Chondrocyte (in vitro differentiated cells): ENCODE measurements around the gene TUBA4A. TPM values are rescaled to one million over a fixed set of nuclear protein-coding genes. Genes with fewer than 3 reads are reported as not detected.

Experiments
- DNase-seq: peaks from one replicate; pipeline ENCODE4 v3.0.0; 2021; ENCODE audit warnings: mixed read lengths, low spot score
- H3K27ac Mint-ChIP-seq: one replicate; pipeline ENCODE4 v1.8.0; 2021; ENCODE audit warnings: mild to moderate bottlenecking, moderate library complexity, mixed read lengths; ENCODE audit not compliant: unreplicated experiment
- H3K27me3 Mint-ChIP-seq: 2 replicates; pipeline ENCODE4 v1.8.0; 2021; ENCODE audit warnings: low read depth, mixed read lengths
- H3K36me3 Mint-ChIP-seq: 2 replicates; pipeline ENCODE4 v1.8.0; 2021; ENCODE audit warnings: low read depth, mixed read lengths
- H3K4me1 Mint-ChIP-seq: 2 replicates; pipeline ENCODE4 v1.8.0; 2021; ENCODE audit warnings: low read depth, mild to moderate bottlenecking, mixed read lengths
- H3K4me3 Mint-ChIP-seq: one replicate; pipeline ENCODE4 v1.8.0; 2021; ENCODE audit warnings: mild to moderate bottlenecking, moderate library complexity, mixed read lengths; ENCODE audit not compliant: unreplicated experiment
- H3K9me3 Mint-ChIP-seq: 2 replicates; pipeline ENCODE4 v1.8.0; 2021; ENCODE audit warnings: low read depth, mixed read lengths
- CTCF ChIP-seq: fragments of 200-600 bp; sonication (generic); IDR thresholded peaks from 2 replicates; pipeline ENCODE4 v1.5.0; 2021; ENCODE audit warnings: antibody characterized with exemption, mild to moderate bottlenecking, moderate library complexity
- total RNA-seq: library from RNA; stranded (reverse); gene quantifications from 3 replicates; pipeline ENCODE4 v1.2.1, GENCODE V29; 2021

Gene TUBA4A
- total RNA-seq, 1 donor from 2014 or later = 9.4 TPM

GRCh38 chr2:219244789-219245147 is 8.9 kb downstream of the TUBA4A start:
- Mint-ChIP-seq H3K4me1 (peaks cover 38% of the 10 kb centered on the region), H3K36me3 (no peaks in the 10 kb centered on the region), H3K27me3 (no peaks in the 10 kb centered on the region), H3K4me3 (peak overlapping the region; percentile 90), H3K27ac (peak overlapping the region; percentile 95), H3K9me3 (no peaks in the 10 kb centered on the region)
- no peak for TF ChIP-seq CTCF
- DNase-seq = no peak

- Mint-ChIP-seq H3K9me3 (no peaks in the 10 kb centered on the region), H3K36me3 (no peaks in the 10 kb centered on the region), H3K27me3 (no peaks in the 10 kb centered on the region), H3K4me1 (peaks cover 24% of the 10 kb centered on the region), H3K4me3 (no peak overlapping the region), H3K27ac (no peak overlapping the region)
- no peak for TF ChIP-seq CTCF
- no peak for DNase-seq
Measured at GRCh38 chr2:219243291-219243761, 10.4 kb downstream of the TUBA4A start.

GRCh38 chr2:219234331-219234730 is 19.4 kb downstream of the TUBA4A start:
- Mint-ChIP-seq H3K27ac (no peak overlapping the region), H3K4me3 (no peak overlapping the region), H3K9me3 (no peaks in the 10 kb centered on the region), H3K36me3 (peaks cover 30% of the 10 kb centered on the region), H3K4me1 (peaks cover 13% of the 10 kb centered on the region), H3K27me3 (no peaks in the 10 kb centered on the region)
- no peak for DNase-seq
- TF ChIP-seq CTCF = no peak

GRCh38 chr2:219230059-219230540 is 23.6 kb downstream of the TUBA4A start:
- Mint-ChIP-seq H3K27ac (peak overlapping the region; percentile 97), H3K4me1 (peaks cover 35% of the 10 kb centered on the region), H3K9me3 (no peaks in the 10 kb centered on the region), H3K36me3 (peaks cover 23% of the 10 kb centered on the region), H3K27me3 (no peaks in the 10 kb centered on the region), H3K4me3 (peak overlapping the region; percentile 92)
- DNase-seq = no peak
- no peak for TF ChIP-seq CTCF

GRCh38 chr2:219229305-219230058 is 24.2 kb downstream of the TUBA4A start, which contains the start of the genes ANKZF1 and ATG9A:
Gene ANKZF1 (plus strand): TSS chr2:219229806. CDS start chr2:219230258, 452 bp downstream.
Gene ATG9A (minus strand): TSS chr2:219229636. CDS start chr2:219228024, 1,612 bp downstream.
- no peak for TF ChIP-seq CTCF
- Mint-ChIP-seq H3K4me1 (peaks cover 35% of the 10 kb centered on the region), H3K27ac (peak within 1 kb of the TSS; percentile 97), H3K36me3 (peaks cover 24% of the 10 kb centered on the region), H3K9me3 (no peaks in the 10 kb centered on the region), H3K4me3 (peak within 1 kb of the TSS; percentile 92), H3K27me3 (no peaks in the 10 kb centered on the region)
- peak; percentile 98 for DNase-seq
